Posterior vena cava (tissue), 2 donors: ENCODE measurements around the gene ATP9A. TPM values are rescaled to one million over a fixed set of nuclear protein-coding genes. Genes with fewer than 3 reads are reported as not detected.
"Not testable (repeated sequence)": the region's sequence is repeated elsewhere in the genome, so short reads cannot be mapped to it uniquely, and the experiment has no call there.

Experiments used
- DNase-seq: peaks from one replicate; pipeline ENCODE4 v3.0.0-alpha.2; 2020; ENCODE audit warnings: low spot score
- intact Hi-C, 2 donors: fragments of 100-400 bp; cut with DNase I; formaldehyde crosslinking; loops; one replicate each; pipeline versions ENCODE4 v1.14.1 to v1.14.2; 2022 to 2023
- total RNA-seq, 2 donors: library from RNA; stranded (reverse); fragmentation: NEBNext Ultra II Directional; extraction: Animal tissue kit (Norgen Biotek cat#: 25700); gene quantifications; one replicate each; pipeline ENCODE4 v1.2.1, GENCODE V29; 2021
- donor health status: DM: yes; HTN: yes; CAD: no.
- donor health status: DM: yes; HTN: yes; CAD: no.

ATP9A gene
- total RNA-seq, 2 donors from 2014 or later, result 36.6 to 61.2 TPM

GRCh38 chr20:51738261-51738660, 29.9 kb downstream of the ATP9A start:
- intact Hi-C loops, DNase-seq: not testable (repeated sequence)

GRCh38 chr20:51736947-51737346, 31.2 kb downstream of the ATP9A start:
- no peak for DNase-seq
- intact Hi-C loops, result no loop called here

- peak; percentile 36 for DNase-seq
- intact Hi-C loops, result no loop called here
Observed at GRCh38 chr20:51735728-51736600, 32.2 kb downstream of the ATP9A start.

GRCh38 chr20:51734876-51735720, 33.1 kb downstream of the ATP9A start:
- peak; percentile 37 for DNase-seq
- intact Hi-C loops, result no loop called here

- intact Hi-C loops, result no loop called here
- no peak for DNase-seq
Observed at GRCh38 chr20:51733070-51733469, 35.1 kb downstream of the ATP9A start.

- intact Hi-C loops, result no loop called here
- peak; percentile 65 for DNase-seq
Observed at GRCh38 chr20:51732096-51732791, 35.9 kb downstream of the ATP9A start.

GRCh38 chr20:51731731-51732095, 36.5 kb downstream of the ATP9A start:
- DNase-seq, result no peak

GRCh38 chr20:51729771-51730170, 38.4 kb downstream of the ATP9A start:
- peak; percentile 25 for DNase-seq
- intact Hi-C loops, result no loop called here

More at GRCh38 chr20:51731731-51732095, 36.5 kb downstream of the ATP9A start:
- intact Hi-C loops, result no loop called here

GRCh38 chr20:51728737-51729136, 39.5 kb downstream of the ATP9A start:
- intact Hi-C loops, result no loop called here
- no peak for DNase-seq

- intact Hi-C loops, result no loop called here
- no peak for DNase-seq
Observed at GRCh38 chr20:51727872-51728271, 40.3 kb downstream of the ATP9A start.

- no peak for DNase-seq
- intact Hi-C loops, result no loop called here
Observed at GRCh38 chr20:51725584-51726176, 42.5 kb downstream of the ATP9A start.

GRCh38 chr20:51723026-51723425, 45.2 kb downstream of the ATP9A start:
- DNase-seq, intact Hi-C loops: not testable (repeated sequence)

- DNase-seq, intact Hi-C loops: not testable (repeated sequence)
Observed at GRCh38 chr20:51722246-51722645, 45.9 kb downstream of the ATP9A start.

GRCh38 chr20:51720854-51721253, 47.3 kb downstream of the ATP9A start:
- DNase-seq, result no peak
- intact Hi-C loops, result no loop called here

- intact Hi-C loops, result no loop called here
- DNase-seq, result no peak
Observed at GRCh38 chr20:51720384-51720783, 47.8 kb downstream of the ATP9A start.

- DNase-seq, result no peak
- intact Hi-C loops, result loop anchor here in 1 of 2 donors (10.0 kb wide), 1 partner anchor 49 kb away; the partner anchor contains the start of gene ATP9A
Observed at GRCh38 chr20:51715856-51716185, 52.4 kb downstream of the ATP9A start.

- no peak for DNase-seq
- intact Hi-C loops, result loop anchor here in 1 of 2 donors (10.0 kb wide), 1 partner anchor 49 kb away; the partner anchor contains the start of gene ATP9A
Observed at GRCh38 chr20:51715163-51715855, 52.9 kb downstream of the ATP9A start.

- DNase-seq, result no peak
- intact Hi-C loops, result loop anchor here in 1 of 2 donors (10.0 kb wide), 1 partner anchor 52 kb away; the partner anchor contains the start of gene ATP9A
Observed at GRCh38 chr20:51713213-51713598, 55.0 kb downstream of the ATP9A start.
